ENCODE results near the gene MT2A.
"Not testable (repeated sequence)": the region's sequence is repeated elsewhere in the genome, so short reads cannot be mapped to it uniquely, and the experiment has no call there.

The MT2A gene

DNA sequence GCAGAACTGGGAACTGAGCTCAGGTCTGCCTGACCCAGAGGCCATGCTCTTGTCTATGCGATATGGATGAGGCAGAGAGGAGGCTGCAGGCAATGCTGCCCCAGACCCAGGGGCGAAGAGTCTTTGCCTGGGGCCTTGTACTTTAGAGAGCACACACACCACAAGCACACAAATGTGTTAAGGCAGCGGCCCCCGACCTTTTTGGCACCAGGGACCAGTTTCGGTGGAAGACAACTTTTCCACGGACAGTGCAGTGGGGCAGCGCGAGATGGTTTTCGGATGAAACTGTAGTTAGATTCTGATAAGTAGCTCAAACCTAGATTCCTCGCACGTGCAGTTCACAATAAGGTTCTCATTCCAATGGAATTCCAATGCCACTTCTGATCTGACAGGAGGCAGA lies 36.9 kb upstream of the MT2A start:
- no peak overlapping the region for H3K27ac ChIP-seq
- TF ChIP-seq, protein P1, sequence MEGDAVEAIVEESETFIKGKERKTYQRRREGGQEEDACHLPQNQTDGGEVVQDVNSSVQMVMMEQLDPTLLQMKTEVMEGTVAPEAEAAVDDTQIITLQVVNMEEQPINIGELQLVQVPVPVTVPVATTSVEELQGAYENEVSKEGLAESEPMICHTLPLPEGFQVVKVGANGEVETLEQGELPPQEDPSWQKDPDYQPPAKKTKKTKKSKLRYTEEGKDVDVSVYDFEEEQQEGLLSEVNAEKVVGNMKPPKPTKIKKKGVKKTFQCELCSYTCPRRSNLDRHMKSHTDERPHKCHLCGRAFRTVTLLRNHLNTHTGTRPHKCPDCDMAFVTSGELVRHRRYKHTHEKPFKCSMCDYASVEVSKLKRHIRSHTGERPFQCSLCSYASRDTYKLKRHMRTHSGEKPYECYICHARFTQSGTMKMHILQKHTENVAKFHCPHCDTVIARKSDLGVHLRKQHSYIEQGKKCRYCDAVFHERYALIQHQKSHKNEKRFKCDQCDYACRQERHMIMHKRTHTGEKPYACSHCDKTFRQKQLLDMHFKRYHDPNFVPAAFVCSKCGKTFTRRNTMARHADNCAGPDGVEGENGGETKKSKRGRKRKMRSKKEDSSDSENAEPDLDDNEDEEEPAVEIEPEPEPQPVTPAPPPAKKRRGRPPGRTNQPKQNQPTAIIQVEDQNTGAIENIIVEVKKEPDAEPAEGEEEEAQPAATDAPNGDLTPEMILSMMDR (conservative IDR thresholded peaks at IDR 0.05; ENCODE audit: low read depth), result no peak
- DNase-seq (ENCODE audit: low spot score), result no peak
- ChIA-PET CTCF (no interaction called here), POLR2A (ENCODE audit: low non-redundant PET) (no interaction called here)

DNA sequence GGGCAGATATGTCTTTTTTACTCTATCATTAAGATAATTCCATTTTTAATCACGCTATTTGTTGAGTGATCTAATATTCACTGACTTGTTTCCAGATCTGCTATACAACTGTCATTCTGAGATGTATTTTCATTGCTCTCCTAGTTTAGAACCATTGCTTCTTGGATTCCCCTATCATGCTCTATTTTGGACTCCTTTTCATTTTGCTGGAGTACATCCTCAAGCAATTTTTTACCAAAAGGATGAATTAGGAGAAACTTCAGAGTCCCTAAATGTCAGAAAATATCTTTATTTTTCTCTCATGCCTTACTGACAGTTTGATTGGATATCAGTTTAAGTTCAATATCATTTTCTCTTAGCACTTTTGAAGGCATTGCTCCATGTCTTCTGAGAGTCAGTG lies 33.8 kb upstream of the MT2A start:
- TF ChIP-seq, protein P1 (conservative IDR thresholded peaks at IDR 0.05; ENCODE audit: low read depth), result no peak
- DNase-seq (ENCODE audit: low spot score), result no peak
- H3K27ac ChIP-seq, result no peak overlapping the region
- CTCF ChIA-PET, result no interaction called here
- POLR2A ChIA-PET (ENCODE audit: low non-redundant PET), result no interaction called here

DNA sequence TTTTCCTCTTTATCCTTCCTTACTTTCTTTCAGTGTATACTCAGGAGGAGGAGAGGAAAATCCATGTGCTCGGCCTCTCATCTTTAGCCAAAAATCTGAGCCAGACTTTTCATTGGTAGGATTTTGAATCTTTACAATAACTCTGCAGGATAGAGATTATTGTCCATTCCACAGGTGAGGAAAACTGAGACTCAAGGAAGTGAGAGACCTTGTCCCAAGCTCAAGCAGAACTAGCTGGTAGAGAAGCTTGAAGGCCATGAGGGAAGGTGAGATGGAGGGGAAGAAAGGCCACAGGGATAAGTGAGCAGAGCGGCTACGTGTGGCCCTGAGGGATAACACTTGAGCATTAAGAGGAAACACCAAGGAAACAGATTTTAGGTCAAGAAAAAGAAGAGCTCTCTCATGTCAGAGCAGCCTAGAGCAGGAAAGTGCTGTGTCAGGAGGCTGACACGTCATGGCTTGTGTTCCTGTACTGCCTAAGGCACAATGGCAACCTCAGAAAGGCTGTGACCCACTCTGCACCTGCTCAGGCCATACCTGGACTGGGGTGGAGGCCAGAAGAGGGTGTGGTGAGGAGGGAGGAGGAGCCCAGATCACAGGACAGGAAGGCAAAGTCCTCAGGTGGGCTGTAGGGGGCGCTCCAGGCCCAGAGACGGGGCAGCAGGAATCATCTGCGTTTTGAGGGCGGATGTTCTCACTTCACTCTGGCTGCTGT lies 31.6 kb upstream of the MT2A start:
- CTCF ChIA-PET, result interaction anchor here (0.6 to 1.6 kb wide), 11 partner anchors 11 to 196 kb away, joined by 3 to 8 read pairs (median 3); no protein-coding TSS in a partner anchor
- peak overlapping the region; percentile 35 for H3K27ac ChIP-seq
- DNase-seq (ENCODE audit: low spot score), result peak; percentile 70
- POLR2A ChIA-PET (ENCODE audit: low non-redundant PET), result no interaction called here
- TF ChIP-seq, protein P1 (conservative IDR thresholded peaks at IDR 0.05; ENCODE audit: low read depth), result peak; percentile 66

DNA sequence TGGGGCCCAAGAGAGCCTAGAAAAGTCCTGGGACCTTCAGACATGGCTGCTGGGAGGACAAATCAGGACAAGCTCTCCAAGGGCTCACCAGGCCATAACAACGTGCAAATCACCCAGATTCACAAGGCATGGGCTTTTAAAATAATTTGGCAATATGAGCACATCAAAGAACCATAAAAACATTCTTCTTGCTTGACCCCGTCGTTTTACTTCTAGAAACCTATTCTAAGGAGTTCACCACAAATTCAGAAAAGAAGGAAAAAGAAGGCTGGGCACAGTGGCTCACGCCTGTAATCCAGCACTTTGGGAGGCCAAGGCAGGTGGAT lies 31.1 kb upstream of the MT2A start:
- ChIA-PET CTCF (interaction anchor here (0.6 to 1.6 kb wide), 7 partner anchors 12 to 131 kb away, joined by 3 to 8 read pairs (median 3); no protein-coding TSS in a partner anchor), POLR2A (ENCODE audit: low non-redundant PET) (no interaction called here)
- TF ChIP-seq, protein P1 (conservative IDR thresholded peaks at IDR 0.05; ENCODE audit: low read depth), result peak; percentile 33
- DNase-seq (ENCODE audit: low spot score), result no peak
- H3K27ac ChIP-seq, result peak overlapping the region; percentile 35

DNA sequence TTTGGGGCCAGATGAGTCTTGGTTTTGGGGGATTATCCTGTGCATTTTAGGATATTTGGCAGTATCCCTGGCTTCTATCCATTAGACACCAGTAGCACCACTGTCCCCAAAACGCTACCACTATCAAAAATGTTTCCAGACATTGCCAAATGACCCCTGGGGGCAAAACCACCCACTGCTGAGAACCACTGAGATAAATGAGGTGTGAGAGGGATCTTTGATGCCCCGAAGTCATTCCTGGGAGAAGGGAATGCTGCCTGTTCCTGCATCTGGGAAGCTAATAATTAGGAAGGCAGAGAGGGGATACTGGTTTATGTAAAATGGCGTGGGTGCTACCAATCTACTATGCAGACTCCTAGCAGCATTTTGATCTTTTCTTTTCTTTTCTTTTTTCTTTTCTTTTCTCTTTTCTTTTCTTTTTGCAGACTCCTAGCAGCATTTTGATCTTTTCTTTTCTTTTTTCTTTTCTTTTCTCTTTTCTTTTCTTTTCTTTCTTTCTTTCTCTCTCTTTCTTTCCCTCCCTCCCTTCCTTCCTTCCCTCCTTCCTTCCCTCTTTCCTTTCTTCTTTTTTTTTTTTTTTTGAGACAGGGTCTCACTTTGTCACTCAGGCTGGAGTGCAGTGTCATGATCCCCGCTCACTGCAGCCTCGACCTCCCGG lies 27.9 kb upstream of the MT2A start:
- TF ChIP-seq, protein P1 (conservative IDR thresholded peaks at IDR 0.05; ENCODE audit: low read depth), result no peak
- DNase-seq (ENCODE audit: low spot score), result no peak
- ChIA-PET CTCF (interaction anchor here (0.7 to 1.3 kb wide), 4 partner anchors 20 to 121 kb away, joined by 3 to 14 read pairs (median 4); no protein-coding TSS in a partner anchor), POLR2A (ENCODE audit: low non-redundant PET) (no interaction called here)
- no peak overlapping the region for H3K27ac ChIP-seq

DNA sequence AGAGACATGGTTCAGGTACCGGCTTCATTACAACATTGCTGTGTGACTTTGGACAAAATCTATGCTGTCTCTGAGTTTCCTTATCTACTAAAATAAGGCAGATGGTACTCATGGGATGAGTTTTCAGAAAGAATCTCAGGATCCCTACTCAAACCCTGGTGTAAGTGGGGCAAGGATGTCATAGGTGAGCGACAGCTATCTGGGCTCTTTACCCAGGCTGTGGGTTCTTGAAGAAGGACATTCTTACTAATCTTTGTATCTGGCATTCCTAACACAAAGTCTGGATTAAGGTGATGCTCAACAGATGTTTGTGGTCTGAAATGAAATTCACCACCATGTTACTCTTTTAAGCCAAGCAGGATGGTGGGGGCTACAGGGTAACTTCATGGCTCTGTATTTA lies 25.5 kb upstream of the MT2A start:
- H3K27ac ChIP-seq; POLR2A ChIA-PET (ENCODE audit: low non-redundant PET); CTCF ChIA-PET; DNase-seq (ENCODE audit: low spot score): not testable (repeated sequence)
